GM12873 (cell line): Measurements from ENCODE around the gene MLC1.

Experiments used
- CTCF ChIP-seq: IDR thresholded peaks from 2 replicates; pipeline ENCODE4 v1.5.1; 2012; ENCODE audit warnings: low read depth, mild to moderate bottlenecking, moderate library complexity, low read length, control low read depth; ENCODE audit not compliant: insufficient read depth; ENCODE audit errors: missing control alignments

MLC1 gene

GRCh38 chr22:50074056-50074455, 11.2 kb downstream of the MLC1 start:
- no peak for TF ChIP-seq CTCF

GRCh38 chr22:50072714-50073538, 12.3 kb downstream of the MLC1 start:
- no peak for TF ChIP-seq CTCF

GRCh38 chr22:50072167-50072555, 13.1 kb downstream of the MLC1 start:
- TF ChIP-seq CTCF: no peak

GRCh38 chr22:50071432-50072166, 13.6 kb downstream of the MLC1 start:
- TF ChIP-seq CTCF: no peak

- no peak for TF ChIP-seq CTCF
These were observed 14.9 kb downstream of the MLC1 start for GRCh38 chr22:50070366-50070765.

GRCh38 chr22:50068096-50068495, 17.1 kb downstream of the MLC1 start:
- TF ChIP-seq CTCF: no peak

GRCh38 chr22:50067244-50067643, 18.0 kb downstream of the MLC1 start:
- no peak for TF ChIP-seq CTCF
